GM19238 (cell line): ENCODE results near the gene TTLL7.

ENCODE experiments used
- DNase-seq: peaks from one replicate; pipeline ENCODE4 v3.0.0; 2011; ENCODE audit warnings: low spot score; ENCODE audit not compliant: insufficient read length

Gene TTLL7

GRCh38 chr1:83883979-83884378, 115.0 kb downstream of the TTLL7 start:
- no peak for DNase-seq

- no peak for DNase-seq
Measured at GRCh38 chr1:83882906-83883305, 116.0 kb downstream of the TTLL7 start.

GRCh38 chr1:83872515-83872914, 126.4 kb downstream of the TTLL7 start:
- no peak for DNase-seq

- no peak for DNase-seq
Measured at GRCh38 chr1:83864991-83865390, 133.9 kb downstream of the TTLL7 start.

GRCh38 chr1:83860490-83861221, 138.3 kb downstream of the TTLL7 start:
- DNase-seq = peak; percentile 28

- DNase-seq = no peak
Measured at GRCh38 chr1:83857716-83858115, 141.2 kb downstream of the TTLL7 start.

GRCh38 chr1:83857103-83857502, 141.8 kb downstream of the TTLL7 start:
- no peak for DNase-seq

GRCh38 chr1:83856381-83856780, 142.6 kb downstream of the TTLL7 start:
- DNase-seq = no peak

GRCh38 chr1:83854456-83854855, 144.5 kb downstream of the TTLL7 start:
- no peak for DNase-seq

- no peak for DNase-seq
Measured at GRCh38 chr1:83850834-83851233, 148.1 kb downstream of the TTLL7 start.

GRCh38 chr1:83849191-83850061, 149.5 kb downstream of the TTLL7 start:
- no peak for DNase-seq

GRCh38 chr1:83846138-83846537, 152.8 kb downstream of the TTLL7 start:
- DNase-seq = no peak

GRCh38 chr1:83845437-83846071, 153.4 kb downstream of the TTLL7 start:
- no peak for DNase-seq

GRCh38 chr1:83844546-83844945, 154.4 kb downstream of the TTLL7 start:
- DNase-seq = no peak

- DNase-seq = no peak
Measured at GRCh38 chr1:83839566-83840173, 159.3 kb downstream of the TTLL7 start.

GRCh38 chr1:83838573-83838972, 160.4 kb downstream of the TTLL7 start:
- DNase-seq = no peak

- DNase-seq = no peak
Measured at GRCh38 chr1:83836543-83836942, 162.4 kb downstream of the TTLL7 start.

- no peak for DNase-seq
Measured at GRCh38 chr1:83834621-83835264, 164.2 kb downstream of the TTLL7 start.

- no peak for DNase-seq
Measured at GRCh38 chr1:83832194-83832593, 166.7 kb downstream of the TTLL7 start.

- DNase-seq = no peak
Measured at GRCh38 chr1:83829106-83829505, 169.8 kb downstream of the TTLL7 start.

GRCh38 chr1:83828456-83828855, 170.5 kb downstream of the TTLL7 start:
- DNase-seq = no peak
